Stimulated activated CD8-positive, alpha-beta memory T cell treated with anti-CD3 and anti-CD28 coated beads, Interleukin-7, amount 100 ng/mL, for 1 hour (primary cell): ENCODE results near the gene LRRC72.
"Not testable (repeated sequence)": the region's sequence is repeated elsewhere in the genome, so short reads cannot be mapped to it uniquely, and the experiment has no call there.

ENCODE experiments used
- DNase-seq, 2 donors: peaks; one replicate each; pipeline ENCODE4 v3.0.0-alpha.2; 2020; ENCODE audit warnings: low read depth in 2 of 2

LRRC72 gene

DNA sequence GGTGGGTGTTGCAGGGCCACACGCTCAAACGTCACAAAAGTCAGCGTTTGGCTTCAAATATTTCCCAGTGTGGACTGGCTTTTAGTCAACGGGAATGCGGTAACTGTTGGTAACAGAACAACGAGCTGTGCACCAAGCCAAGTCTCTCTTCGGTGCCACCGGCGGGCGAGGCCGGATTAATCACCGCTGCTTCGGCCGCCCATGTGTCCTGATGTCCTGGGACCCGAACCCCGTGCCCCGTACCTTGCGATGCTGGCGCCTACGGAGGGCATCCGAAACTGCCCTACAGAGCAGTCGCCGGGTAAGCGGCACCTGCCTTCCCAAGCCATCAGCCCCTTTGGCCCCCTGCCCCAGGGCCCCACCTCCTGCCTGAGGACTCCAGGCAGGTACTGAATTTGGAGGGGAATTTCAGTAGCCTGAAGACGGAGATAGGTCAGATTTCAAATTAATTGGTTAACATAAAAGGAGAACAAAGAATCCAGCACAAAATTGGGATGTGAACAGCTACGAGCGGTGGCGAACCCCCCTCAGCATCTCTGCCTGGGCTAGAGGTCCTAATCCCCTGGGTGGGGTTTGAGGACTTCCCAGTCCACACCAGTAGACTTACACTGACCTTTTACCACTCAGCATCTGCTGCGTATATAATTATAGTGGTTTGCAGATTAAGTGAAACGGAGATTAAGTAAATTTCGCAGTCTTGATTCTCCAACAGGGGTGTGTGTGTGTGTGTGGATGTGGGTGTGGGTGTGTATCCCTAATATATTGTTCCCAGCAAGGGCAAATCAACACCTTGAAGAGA is at the start of gene LRRC72:
TSS of gene LRRC72 (plus strand) at position 84 of the 799 bp plus-strand sequence. CDS start at position 212, 128 bp downstream.
- DNase-seq = no peak

DNA sequence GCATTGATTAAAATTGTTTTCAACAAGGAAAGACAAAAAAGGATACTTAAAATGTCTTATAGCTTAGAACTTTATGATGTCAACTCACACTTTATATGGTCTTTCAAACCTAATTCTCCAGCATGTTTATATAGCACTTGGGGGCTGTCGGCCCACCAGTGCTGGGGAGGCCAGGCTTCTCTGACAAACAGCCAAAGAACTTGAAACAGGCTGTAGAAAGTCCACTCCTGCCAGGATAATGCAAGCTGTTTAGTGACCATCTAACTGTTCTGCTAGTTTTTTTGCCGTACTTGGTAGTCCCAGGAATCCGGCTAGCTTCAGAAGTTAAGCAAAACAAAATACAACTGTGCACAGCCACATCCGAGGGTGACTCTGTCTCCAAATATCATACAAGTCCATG is 47.5 kb upstream of the LRRC72 start:
- no peak for DNase-seq

- DNase-seq = no peak
Observed at GRCh38 chr7:16479591-16479990, 47.0 kb upstream of the LRRC72 start.

DNA sequence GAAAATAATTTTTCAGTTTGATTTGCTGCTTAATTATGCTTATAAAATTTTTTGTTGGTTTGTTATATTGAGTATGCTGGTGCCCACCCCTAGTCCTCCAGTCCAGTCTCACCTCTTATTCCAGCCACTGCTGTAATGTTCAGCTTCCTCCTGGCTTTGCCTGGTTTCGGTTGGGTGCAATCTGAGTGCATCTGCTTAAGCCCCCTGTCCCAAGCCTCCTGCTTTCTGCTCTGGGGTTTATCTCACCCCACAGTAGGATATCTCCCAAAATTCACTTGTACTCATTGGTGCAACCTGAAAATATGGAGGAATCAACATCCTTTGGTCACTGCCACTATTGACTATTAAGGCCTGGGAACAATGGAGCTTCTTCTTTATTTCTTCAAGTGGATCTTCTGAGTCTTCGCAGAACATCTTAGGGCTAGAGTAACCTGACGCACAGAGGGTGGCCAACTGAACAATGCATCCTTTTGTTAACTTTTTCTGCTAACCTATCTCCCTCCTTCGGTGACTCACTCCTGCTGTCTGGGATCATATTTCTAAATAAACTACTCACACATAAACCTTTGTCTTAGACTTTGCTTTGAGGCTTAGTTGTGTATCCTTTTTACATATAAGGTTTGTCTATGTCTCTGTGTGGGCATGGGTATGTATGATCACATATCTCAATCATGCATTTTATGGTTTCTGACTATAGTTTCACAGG is 42.0 kb upstream of the LRRC72 start:
- DNase-seq = no peak

DNA sequence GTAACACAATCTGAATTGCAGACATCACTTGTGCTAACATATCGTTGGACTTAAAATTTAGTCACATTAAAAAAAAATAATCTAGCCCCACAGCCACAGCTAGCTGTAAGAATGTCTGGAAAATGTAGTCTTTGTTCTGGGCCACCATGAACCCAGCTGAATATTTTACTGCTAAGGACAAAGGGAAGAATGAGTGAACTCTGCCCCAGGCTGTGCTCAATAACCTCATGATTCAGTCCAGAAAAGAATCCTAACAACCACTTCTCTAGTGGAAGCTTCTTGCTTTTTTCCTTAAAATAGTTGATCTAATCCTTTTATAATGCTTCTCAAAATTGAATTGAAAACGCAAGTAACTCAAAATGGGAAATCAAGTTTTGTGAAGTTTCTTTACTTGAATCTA is 35.5 kb upstream of the LRRC72 start:
- DNase-seq = no peak

DNA sequence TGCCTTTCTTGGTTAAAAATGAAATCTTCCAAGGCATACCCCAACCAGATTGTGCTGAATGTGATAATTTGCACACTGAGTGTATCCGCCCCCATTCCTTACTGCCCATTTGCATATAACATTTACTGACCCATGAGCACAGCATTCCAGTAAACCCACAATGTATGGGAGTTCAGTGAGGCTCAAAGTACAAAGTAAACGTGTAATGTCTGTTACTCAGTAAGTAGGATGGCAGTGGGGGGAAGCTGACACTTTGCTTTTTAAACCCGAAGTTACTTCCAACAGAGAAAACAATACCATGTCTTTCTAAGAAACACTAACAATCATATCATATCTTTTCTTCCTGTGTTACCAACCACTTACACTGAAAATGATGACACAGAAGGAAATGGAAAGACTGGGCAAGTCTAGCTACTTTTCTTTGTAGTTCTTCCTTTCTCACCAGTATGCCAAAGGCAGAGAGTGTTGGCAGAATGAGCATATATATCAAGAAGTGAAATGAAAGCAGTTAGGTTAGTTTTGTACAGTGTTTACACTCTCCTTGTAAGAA is 34.0 kb upstream of the LRRC72 start:
- DNase-seq = no peak

DNA sequence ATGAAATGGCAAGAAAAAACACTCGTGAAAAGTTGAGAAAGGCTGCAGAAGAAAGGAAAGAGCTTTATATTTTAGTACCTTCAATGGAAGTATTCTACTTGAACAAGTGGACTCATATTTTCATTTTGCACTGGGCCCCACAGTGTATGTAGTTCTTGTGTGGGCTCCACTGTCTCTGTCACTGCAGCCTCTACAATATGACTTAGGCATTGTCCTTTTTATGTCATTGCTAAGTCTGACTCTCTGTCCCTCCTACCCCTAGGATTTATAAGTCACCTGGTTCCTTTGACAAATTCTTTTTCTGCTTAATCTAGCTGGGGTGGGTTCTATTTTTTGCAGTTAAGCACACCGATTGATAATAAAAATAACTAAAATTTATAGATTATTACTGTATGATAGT is 33.4 kb upstream of the LRRC72 start:
- no peak for DNase-seq

DNA sequence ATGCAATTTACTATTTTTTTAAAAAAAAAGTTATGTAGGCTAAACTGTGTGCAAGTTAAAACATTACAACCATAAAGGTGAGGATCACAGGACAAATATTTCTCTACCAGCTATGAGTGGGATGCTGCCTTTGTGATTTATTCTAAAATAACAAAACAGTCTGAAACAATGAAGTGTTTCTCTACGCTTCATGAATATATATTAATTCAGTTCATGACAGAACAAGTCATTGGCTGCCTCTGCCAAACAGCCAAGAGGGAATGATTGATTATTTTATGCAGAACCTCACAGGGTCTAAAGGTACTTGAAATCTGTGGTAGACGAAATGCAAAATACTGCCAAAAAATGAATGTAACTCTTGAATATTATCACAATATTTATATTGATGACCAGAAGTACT is 32.1 kb upstream of the LRRC72 start:
- DNase-seq = no peak

GRCh38 chr7:16494955-16495719 is 31.5 kb upstream of the LRRC72 start:
- DNase-seq = no peak

GRCh38 chr7:16498122-16498521 is 28.5 kb upstream of the LRRC72 start:
- no peak for DNase-seq

GRCh38 chr7:16502303-16502702 is 24.3 kb upstream of the LRRC72 start:
- no peak for DNase-seq

GRCh38 chr7:16504019-16504418 is 22.6 kb upstream of the LRRC72 start:
- DNase-seq = no peak

GRCh38 chr7:16506422-16506821 is 20.2 kb upstream of the LRRC72 start:
- not testable (repeated sequence) for DNase-seq

DNA sequence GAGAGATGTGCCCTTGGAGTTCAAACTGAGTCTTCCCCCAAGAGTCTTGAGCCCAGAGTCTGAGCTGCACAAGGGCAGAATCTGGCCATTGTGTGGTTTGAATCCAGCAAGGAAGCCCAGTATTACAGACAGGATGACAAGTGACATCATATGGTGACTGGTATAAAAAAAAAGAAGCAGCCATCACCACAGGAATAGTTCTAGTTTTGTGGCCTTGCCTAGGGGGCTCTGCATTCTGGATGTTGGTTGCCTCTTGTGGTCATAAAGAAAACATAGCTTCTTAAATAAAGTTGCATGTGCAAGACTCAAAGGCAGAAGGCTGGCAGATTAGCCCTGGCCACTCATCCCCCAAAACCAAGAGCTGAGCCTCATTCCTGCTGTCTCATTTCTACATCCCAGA is 16.8 kb upstream of the LRRC72 start:
- no peak for DNase-seq

GRCh38 chr7:16511314-16511713 is 15.3 kb upstream of the LRRC72 start:
- no peak for DNase-seq

DNA sequence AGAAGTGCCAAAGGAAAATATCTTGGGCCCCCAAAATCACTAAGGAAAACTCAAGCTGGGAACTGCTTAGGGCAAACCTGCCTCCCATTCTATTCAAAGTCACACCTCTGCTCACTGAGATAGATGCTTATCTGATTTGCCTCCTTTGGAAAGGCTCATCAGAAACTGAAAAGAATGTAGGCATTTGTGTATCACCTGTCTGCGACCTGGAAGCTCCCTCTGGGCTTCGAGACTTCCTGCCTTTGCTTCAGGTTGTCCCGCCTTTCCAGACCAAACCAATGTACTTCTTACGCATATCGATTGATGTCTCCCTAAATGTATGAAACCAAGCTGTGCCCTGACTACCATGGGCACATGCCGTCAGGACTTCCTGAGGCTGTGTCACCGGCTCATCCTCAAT is 14.5 kb upstream of the LRRC72 start:
- no peak for DNase-seq

DNA sequence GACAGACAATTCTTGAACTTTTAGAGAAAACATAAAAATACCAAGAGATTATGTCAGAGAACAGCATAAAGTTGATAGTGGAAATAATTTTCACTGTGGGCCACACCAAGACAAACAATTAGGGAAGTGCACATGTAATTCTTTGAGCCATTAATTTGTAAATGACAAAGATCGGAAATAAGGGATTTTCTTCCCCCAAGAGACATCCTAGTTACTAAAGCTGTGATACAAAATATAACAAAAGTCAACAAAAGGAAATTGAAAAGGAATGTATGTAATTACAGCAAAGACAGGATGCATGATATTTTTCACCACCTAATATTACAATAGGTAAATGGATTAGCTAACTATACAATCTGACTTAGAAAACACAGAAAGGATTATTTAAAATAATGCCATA is 12.4 kb upstream of the LRRC72 start:
- no peak for DNase-seq

GRCh38 chr7:16514729-16515128 is 11.9 kb upstream of the LRRC72 start:
- DNase-seq = no peak

DNA sequence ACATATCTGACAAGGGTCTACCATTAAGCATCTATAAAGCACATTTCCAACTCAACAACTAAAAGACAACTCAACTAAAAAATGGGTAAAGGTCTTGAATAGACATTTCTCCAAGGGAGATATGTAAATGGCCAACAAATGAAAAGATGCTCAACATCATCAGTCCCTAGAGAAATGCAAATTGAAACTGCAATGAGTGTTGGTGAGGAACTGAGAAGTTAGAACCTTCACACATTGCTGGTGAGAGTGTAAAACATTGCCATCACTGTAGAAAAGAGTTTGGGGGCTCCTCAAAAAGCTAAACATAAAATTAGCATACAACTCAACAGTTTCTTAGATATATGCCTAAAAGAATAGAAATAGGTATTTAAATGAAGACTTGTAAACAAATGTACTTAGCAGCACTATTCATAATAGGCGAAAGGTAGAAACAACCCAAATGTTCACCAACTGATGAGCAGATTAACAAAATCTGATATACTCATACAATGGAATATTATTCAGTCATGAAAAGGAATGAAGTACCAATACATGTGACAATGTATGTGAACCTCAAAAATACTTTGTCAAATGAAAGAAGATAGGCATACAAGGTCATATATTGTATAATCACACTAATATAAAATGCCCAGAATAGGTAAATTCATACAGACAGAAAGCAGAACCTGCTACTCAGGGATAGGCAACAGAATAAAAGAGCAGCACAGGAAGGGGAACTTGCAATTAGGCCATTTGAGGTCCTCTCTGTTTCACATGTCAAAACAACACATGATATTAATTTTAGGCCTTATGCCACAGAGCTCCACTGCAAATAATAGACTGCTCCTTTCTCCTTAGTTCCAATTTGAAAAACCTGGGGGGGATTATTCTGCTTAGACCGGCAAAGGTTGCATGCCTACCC is 10.6 kb upstream of the LRRC72 start:
- no peak for DNase-seq

- not testable (repeated sequence) for DNase-seq
Observed at GRCh38 chr7:16519985-16520384, 6.6 kb upstream of the LRRC72 start.

DNA sequence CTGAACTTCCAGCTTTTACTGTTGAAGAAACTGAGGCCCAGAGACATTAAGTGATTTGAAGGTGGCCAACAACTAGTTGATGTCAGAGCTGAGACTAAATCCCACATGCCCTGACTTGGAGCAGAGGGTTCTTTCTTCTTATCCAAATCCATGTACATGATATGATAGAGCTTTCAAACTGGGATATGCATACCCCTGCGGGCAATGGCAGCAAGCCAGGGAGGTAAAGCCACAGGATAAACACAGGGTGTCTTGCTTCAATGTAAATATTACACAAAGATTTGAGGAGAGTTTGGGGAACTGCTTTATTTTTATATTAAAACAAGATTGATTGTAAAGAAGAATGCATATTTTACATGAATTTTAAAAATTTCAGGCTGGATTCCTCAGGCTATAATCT is 2.3 kb upstream of the LRRC72 start:
- no peak for DNase-seq
